EL (cell line): ENCODE data around the gene PAGE5.

Experiments used
- DNase-seq: peaks from one replicate; pipeline ENCODE4 v3.0.0-alpha.2; 2016

The PAGE5 gene, protein sequence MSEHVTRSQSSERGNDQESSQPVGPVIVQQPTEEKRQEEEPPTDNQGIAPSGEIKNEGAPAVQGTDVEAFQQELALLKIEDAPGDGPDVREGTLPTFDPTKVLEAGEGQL

DNA sequence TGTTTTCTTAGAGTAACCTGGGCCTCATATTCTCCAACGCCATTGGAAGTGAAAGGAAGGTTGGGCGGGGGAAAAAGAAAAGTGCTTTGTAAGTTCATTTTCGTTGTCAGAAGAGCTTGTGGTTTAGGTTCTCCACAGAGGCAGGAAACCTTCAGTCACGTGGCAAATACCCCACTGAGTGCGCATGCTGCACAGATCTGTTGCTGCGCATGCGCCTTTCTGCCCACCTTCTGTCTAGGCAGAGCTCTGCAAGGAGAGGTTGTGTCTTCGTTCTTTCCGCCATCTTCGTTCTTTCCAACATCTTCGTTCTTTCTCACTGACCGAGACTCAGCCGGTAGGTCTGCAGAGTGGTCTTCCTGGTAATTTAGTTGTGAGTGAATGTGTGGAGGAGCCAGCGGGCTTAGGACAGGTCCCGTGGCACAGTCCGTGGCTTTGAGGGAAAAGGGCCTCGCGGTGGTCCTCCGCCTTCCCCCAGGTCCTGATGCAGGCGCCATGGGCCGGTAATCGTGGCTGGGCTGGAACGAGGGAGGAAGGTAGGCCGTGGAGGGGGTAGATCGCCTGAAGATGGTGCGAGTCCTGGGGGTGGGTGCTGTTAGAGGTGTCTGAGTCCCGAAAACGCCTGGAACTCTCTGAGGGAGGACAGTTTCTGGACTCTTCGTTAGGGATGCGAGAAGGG lies at the start of gene PAGE5:
TSS of gene PAGE5 (plus strand) at position 228 of the 676 bp plus-strand sequence. CDS start 1,037 bp downstream, outside the sequence.
- no peak for DNase-seq

DNA sequence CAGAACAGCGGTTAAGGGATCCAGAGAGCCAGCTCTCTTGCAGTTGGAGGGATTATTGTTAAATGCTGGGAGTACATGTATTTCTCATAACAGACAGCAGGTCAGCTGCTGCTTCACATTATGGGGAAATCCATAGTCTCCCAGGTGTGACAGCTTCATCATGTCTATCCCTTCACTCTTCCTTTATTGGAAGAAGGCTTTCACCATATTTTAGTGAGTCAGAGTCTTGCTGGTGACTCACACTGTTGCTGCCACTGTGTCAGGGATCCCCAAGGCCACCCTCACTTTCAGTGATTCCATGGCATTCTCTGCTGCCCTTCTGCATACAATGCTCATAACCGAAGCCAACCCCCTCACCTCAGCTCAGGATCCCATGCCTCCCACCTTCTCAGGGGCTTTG lies 32.9 kb upstream of the PAGE5 start:
- no peak for DNase-seq

DNA sequence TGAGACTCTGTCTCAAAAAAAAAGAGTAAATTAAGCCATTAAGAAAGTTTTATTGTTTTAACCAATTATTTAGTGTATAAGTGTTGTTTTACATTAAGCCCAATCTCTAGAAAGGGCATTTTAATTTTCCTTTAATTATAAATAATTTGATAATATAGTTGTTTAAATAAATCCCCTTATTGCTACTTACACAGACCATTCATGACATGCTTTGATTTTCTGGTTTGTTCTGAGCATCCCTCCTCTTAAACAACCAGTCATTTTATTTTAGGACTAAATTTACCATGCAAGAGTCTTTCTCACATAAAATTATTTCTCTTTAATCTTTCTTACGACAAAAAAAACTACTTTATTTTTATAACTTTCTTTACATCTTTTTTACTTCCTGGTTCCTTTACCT lies 23.5 kb upstream of the PAGE5 start:
- no peak for DNase-seq

DNA sequence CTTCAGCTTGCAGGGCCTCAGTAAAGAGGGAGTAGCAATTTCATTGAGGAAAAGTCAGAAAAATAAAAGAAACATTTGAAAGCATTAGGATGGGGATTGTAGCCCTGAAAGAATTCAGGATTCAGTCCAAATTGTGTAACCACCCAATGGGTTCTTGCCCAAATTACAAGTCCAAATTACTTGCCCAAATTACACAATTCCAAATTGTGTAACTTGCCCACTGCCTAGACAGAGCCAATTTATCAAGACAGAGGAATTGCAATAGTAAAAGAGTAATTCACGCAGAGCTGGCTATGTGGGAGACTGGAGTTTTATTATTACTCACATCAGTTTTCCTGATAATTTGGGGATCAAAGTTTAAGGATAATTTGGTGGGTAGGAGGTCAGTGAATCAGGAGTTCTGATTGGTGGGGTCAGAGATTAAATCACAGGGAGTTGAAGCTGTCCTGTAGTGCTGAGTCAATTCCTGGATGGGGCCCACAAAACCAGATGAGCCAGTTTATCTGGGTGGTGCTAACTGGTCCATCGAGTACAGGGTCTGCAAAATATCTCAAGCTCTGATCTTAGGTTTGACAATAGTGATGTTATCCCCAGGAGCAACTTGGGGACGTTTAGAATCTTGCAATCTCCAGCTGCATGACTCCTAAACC lies 18.1 kb upstream of the PAGE5 start:
- no peak for DNase-seq

DNA sequence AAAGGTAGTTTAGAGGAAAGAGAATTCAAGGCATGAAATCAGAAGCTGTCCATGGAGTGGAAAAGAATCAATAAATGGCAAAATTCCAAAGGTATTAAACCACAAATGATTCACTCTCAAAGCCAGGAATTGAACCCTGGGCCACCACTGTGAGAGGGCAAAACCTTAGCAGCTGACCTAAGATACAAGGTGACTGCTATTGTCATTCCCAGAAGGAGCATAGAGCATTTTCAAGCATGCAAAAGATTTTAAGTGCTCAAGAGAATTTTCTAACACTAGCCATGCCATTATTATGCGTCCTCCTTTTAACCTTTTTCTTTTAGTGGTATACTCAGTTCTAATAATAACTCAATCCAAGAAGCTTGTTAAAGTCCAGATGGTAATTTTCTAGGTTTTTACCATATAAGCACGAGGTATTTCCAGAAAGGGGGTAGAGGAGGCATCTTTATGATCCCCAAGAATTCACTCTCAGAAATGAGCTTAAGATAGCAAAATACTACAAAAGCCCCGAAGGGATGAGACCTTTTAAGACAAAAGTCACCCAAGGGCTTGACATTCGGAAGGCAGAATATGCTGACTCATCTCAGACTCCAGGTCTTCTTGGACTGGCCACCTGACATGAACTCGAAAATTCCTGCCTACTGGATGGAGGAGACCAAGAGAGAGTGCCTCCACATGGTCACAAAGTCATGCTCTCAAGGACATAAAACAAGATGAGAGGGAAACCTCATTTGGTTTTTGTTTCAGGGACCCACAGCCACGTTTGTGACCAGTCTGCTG lies 13.8 kb upstream of the PAGE5 start:
- no peak for DNase-seq

DNA sequence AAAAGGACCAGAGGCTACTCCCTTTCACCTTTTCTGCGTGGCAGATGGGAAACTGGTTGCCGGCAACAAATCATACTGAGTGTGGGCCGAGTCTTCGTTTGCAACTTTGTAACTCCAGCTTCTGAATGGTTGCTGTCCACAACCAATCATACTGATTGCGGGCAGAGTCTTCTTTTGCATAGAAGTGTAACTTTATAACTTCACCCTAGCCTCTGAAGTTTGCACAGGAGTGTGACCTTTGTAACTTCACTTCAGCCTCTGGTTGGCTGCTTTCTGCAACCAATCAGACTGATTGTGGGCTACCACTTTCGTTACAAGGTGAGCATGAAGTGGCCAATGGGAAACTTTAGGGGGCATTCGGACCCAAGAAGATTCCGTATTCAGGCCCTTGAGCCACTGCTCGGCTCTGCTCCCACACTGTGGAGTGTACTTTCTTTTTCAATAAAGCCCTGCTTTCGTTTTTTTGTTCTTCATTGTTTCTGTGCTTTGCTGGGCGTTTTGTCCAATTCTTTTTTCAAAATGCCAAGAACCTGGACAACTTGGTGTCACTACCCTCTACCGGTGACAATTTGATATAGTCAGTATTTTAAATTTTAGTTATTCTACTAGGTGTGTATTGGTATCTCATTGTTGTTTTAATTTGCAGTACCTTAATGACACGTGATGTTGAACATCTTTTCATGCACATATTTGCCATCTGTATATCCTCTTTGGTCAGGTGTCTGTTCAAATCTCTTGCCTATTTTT lies 9.0 kb upstream of the PAGE5 start:
- no peak for DNase-seq

DNA sequence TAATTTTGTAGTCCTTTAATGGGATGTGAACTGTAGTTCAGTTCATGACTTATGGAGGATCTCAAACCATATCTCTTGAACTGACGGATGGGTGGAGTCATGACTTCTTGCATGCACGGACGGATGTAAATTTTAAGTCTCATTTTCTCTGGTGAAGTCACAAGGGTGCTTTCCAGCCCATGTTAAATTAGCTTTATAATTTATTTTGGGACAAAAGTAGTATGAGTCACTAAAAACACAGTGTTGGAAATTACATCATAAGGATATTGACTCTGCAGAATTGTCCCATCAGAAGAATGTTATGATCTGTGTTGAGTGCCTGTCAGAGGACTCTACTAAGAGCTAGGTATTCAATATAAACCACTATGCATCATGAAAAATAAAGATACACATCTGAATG lies 6.8 kb upstream of the PAGE5 start:
- DNase-seq = no peak

DNA sequence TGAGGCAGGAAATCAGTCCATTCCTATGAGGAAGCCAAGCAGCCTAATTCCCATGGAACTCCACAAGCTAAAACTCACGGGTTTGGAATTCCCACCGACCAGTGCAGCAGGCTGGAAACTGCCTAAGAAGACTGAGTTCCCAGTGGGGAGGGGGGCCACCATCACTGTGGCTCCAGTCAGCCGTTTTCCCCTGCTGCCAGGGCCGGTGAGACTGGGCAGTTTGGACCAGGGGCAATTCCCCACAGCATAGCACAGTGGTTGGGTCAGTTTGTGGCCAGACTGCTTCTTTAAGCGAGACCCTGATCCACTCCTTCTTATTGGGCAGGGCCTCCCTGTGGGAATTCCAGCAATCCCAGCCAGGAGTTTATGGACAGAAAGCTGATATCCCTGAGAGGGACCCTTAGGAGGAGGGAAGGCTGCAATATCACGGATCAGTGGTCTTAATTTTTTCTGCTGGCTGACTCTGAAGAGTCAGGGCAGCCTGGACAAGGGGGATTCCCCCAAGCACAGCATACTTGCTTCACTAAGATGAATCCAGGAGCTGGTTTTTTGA lies 20.7 kb downstream of the PAGE5 start:
- no peak for DNase-seq

DNA sequence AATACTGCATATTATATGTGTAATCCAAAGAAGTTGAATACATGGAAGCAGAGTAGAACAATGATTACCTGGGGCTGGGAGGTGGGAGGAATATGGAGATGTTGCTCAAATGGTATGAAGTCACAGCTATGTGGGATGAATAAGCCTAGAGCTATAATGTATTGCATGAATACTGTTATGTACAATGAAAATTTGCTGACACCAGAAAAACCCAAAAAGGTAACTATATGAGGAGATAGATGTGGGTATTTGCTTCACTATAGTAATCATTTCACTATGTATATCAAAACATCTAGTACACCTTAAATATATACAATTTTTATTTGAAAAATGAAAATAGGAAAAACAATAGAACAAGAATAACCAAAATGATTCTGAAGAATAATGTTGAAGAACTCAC lies 33.4 kb downstream of the PAGE5 start:
- no peak for DNase-seq

DNA sequence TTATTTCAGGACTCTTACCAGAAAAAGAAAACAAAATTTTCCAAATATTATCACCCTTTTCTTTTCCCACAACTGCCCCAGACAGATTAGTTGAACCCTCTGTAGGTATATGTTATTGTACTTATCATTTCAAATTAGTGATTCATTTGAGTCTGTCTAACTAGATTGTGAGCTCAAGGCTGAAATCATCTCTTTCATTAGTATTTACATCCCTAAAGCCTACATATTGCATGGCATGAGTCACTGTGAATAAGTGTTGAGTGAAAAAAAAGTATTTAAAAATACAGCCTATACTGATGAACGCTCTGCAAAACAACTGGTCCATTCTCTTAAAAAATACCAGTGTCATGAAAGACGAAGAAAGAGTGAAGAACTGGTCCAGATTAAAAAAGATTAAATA lies 40.7 kb downstream of the PAGE5 start:
- DNase-seq = no peak

DNA sequence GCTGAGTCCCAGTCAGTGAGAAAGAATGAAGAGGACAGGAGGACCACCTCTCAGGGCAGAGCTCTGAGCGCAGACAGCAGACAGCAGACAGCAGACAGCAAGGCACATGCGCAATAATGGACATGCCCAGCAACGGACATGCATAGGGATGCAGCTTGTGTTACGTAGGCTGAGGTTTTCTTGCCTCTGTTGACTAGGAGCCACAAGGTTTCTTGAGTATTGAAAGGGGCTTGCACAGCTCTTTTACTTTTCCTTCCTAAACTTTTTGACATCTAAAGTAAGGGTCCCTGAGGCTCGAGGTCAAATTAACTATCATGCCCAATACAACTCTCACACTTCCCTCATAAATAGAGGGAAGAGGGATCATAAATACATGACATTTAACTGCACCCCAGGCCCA lies 44.7 kb downstream of the PAGE5 start, which contains the start of gene PAGE3:
TSS of gene PAGE3 (minus strand) at position 101 of the 400 bp plus-strand sequence. CDS start 1,013 bp downstream, outside the sequence.
- no peak for DNase-seq
